Esophagus squamous epithelium (tissue), 5 donors: Measurements from ENCODE around the gene GULP1. TPM values are rescaled to one million over a fixed set of nuclear protein-coding genes. Genes with fewer than 3 reads are reported as not detected.
"Not testable (repeated sequence)": the region's sequence is repeated elsewhere in the genome, so short reads cannot be mapped to it uniquely, and the experiment has no call there.

Source experiments
- DNase-seq: peaks from one replicate; lab custom pipeline; 2025; lab: John Stamatoyannopoulos, UW
- H3K27ac ChIP-seq, 4 donors: fragments of 200-600 bp; sonication (generic); one replicate each; pipeline ENCODE4 v1.5.1; 2016 to 2019; ENCODE audit warnings: mild to moderate bottlenecking in 1 of 4
- H3K27me3 ChIP-seq, 4 donors: fragments of 200-600 bp; sonication (generic); 1 replicate in 3 of 4; 2 replicates in 1 of 4; pipeline versions ENCODE4 v1.5.1 to v1.6.0; 2017 to 2021; ENCODE audit warnings: antibody characterized with exemption in 1 of 4
- H3K36me3 ChIP-seq, 3 donors: fragments of 200-600 bp; sonication (generic); one replicate each; pipeline ENCODE4 v1.5.1; 2016 to 2019
- H3K4me1 ChIP-seq, 3 donors: fragments of 200-600 bp; sonication (generic); one replicate each; pipeline ENCODE4 v1.5.1; 2017 to 2019
- H3K4me3 ChIP-seq, 4 donors: fragments of 200-600 bp; sonication (generic); 1 replicate in 3 of 4; 2 replicates in 1 of 4; pipeline ENCODE4 v1.5.1; 2016 to 2019; ENCODE audit warnings: mild to moderate bottlenecking in 2 of 4, moderate library complexity in 1 of 4
- H3K9me3 ChIP-seq, 3 donors: fragments of 200-600 bp; sonication (generic); one replicate each; pipeline ENCODE4 v1.5.1; 2016 to 2019
- POLR2A ChIP-seq, 4 donors: fragments of 450-650 bp; IDR thresholded peaks; one replicate each; pipeline ENCODE4 v1.6.1; 2017; ENCODE audit warnings: antibody characterized with exemption in 4 of 4, mild to moderate bottlenecking in 4 of 4, moderate library complexity in 3 of 4
- WGBS, 2 donors: methylation state at CpG; one replicate each; pipeline ENCODE4 v1.1.5; 2018; 5-methylcytosine and 5-hydroxymethylcytosine counted together
- intact Hi-C: fragments of 100-400 bp; cut with DNase I; formaldehyde crosslinking; loops from one replicate; pipeline ENCODE4 v1.15.0; 2022
- total RNA-seq, 4 donors: library from RNA; depleted of rRNA; stranded (reverse); fragments of >200 nt; gene quantifications; one replicate each; pipeline ENCODE4 v1.1.0, GENCODE V29; 2016
- TF ChIP-seq, protein P1 (sequence below), 6 experiments: fragments of 450-650 bp in 4 of 6; fragments of 200-600 bp in 2 of 6; sonication (generic) in 2 of 6; IDR thresholded peaks; one replicate each; pipeline ENCODE4 v1.5.1; 2016 to 2019; ENCODE audit warnings: antibody characterized with exemption in 6 of 6, mild to moderate bottlenecking in 4 of 6, moderate library complexity in 4 of 6
- donor health status: DM: yes; HTN: yes; CAD: no.

GULP1 gene
- total RNA-seq, 4 donors from 2014 or later = 10.4 to 39.3 (median 24.2) TPM

DNA sequence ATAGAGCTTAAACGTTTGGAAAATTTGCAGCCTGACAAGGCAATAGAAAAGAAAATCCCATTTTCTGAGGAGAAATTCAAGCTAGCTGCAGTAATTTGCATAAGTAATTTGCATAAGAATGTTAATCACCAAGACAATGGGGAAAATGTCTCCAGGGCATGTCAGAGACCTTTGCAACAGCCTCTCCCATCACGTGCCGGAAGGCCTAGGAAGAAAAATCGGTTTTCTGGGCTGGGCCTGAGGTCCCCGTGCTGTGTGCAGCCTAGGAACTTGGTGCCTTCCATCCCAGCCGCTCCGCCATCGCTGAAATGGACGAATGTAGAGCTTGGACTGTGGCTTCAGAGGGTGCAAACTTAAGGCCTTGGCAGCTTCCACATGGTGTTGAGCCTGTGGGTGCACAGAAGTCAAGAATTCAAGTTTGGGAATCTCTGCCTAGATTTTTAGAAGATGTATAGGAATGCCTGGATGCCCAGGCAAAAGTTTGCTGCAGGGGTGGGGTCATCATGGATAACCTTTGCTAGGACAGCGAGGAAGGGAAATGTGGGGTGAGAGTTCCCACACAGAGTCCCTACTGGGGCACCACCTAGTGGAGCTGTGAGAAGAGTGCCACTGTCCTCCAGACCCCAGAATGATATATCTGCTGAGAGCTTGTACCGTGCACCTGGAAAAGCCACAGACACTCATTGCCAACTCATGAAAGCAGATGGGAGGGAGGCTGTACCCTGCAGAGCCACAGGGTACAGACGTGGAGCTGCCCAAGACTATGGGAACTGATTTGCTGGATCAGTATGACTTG lies 164.6 kb downstream of the GULP1 start:
- no peak overlapping the region for H3K4me3 ChIP-seq
- 81 to 82% methylated on average over 8 to 9 of the region's 12 CpGs for WGBS, 2 donors
- peaks cover 0 to 4% (median 0%) of the 10 kb centered on the region in 3 donors for H3K9me3 ChIP-seq
- intact Hi-C loops = no loop called here
- H3K36me3 ChIP-seq = no peaks in the 10 kb centered on the region
- no peak for DNase-seq
- TF ChIP-seq, protein P1, sequence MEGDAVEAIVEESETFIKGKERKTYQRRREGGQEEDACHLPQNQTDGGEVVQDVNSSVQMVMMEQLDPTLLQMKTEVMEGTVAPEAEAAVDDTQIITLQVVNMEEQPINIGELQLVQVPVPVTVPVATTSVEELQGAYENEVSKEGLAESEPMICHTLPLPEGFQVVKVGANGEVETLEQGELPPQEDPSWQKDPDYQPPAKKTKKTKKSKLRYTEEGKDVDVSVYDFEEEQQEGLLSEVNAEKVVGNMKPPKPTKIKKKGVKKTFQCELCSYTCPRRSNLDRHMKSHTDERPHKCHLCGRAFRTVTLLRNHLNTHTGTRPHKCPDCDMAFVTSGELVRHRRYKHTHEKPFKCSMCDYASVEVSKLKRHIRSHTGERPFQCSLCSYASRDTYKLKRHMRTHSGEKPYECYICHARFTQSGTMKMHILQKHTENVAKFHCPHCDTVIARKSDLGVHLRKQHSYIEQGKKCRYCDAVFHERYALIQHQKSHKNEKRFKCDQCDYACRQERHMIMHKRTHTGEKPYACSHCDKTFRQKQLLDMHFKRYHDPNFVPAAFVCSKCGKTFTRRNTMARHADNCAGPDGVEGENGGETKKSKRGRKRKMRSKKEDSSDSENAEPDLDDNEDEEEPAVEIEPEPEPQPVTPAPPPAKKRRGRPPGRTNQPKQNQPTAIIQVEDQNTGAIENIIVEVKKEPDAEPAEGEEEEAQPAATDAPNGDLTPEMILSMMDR (IDR thresholded peaks at IDR 0.05) = no peak
- no peaks in the 10 kb centered on the region for H3K27me3 ChIP-seq
- H3K4me1 ChIP-seq = peaks cover 0 to 7% (median 0%) of the 10 kb centered on the region in 3 donors
- H3K27ac ChIP-seq = no peak overlapping the region

- no peak for TF ChIP-seq POLR2A (IDR thresholded peaks at IDR 0.05)
- TF ChIP-seq, protein P1 (IDR thresholded peaks at IDR 0.05) = no peak
- intact Hi-C loops = no loop called here
- 75 to 93% methylated on average over 2 of the region's 2 CpGs for WGBS, 2 donors
These were observed 167.4 kb downstream of the GULP1 start for GRCh38 chr2:188459061-188459460.

DNA sequence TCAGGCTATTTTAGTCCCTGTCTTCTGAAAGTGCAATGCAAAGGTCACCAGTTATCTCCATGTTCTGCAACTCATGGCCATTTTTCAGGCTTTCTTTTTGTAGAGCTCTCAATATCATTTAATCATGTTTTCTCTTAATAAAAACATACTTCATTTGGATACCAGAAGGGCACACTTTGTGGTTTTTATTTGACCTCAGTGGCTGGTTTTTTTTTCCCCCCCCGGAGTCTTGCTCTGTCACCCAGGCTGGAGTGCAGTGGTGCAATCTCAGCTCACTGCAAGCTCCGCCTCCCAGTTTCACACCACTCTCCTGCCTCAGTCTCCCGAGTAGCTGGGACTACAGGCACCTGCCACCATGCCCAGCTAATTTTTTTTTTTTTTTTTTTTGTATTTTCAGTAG lies 174.4 kb downstream of the GULP1 start:
- H3K27me3 ChIP-seq, H3K4me1 ChIP-seq, H3K9me3 ChIP-seq, H3K4me3 ChIP-seq, DNase-seq, H3K36me3 ChIP-seq, H3K27ac ChIP-seq, intact Hi-C loops: not testable (repeated sequence)
- WGBS, 2 donors = 69 to 82% methylated on average over 3 of the region's 3 CpGs

More at GRCh38 chr2:188459061-188459460, 167.4 kb downstream of the GULP1 start:
- Histone ChIP-seq H3K4me1 (no peaks in the 10 kb centered on the region), H3K27me3 (no peaks in the 10 kb centered on the region), H3K4me3 (no peak overlapping the region), H3K36me3 (no peaks in the 10 kb centered on the region), H3K27ac (no peak overlapping the region), H3K9me3 (peaks cover 0 to 4% (median 0%) of the 10 kb centered on the region in 3 donors)
- DNase-seq = no peak

DNA sequence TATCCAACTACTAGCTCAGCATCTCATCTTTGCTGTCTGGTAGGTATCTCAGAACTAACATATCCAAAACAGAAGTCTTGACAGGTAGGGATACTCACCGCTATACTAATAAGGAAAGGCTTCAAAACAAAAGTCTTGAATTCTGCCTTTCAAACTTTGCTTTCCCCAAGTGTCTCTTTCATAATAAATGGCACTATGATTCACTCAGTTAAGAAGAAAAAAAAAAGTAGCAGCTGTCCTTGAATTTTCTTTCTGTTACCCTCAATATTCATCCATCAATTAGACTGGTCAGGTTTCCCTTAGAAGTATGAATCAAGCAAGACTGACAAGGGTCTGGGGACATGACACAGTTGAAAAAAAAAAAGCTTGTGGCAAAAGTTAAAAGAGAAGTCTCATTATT lies 175.1 kb downstream of the GULP1 start:
- Histone ChIP-seq H3K27ac (no peak overlapping the region), H3K36me3 (no peaks in the 10 kb centered on the region), H3K9me3 (peaks cover 0 to 8% (median 0%) of the 10 kb centered on the region in 3 donors), H3K4me1 (no peaks in the 10 kb centered on the region), H3K27me3 (no peaks in the 10 kb centered on the region), H3K4me3 (no peak overlapping the region)
- 86 to 91% methylated on average over 1 of the region's 1 CpG for WGBS, 2 donors
- intact Hi-C loops = no loop called here
- no peak for DNase-seq
- TF ChIP-seq POLR2A (IDR thresholded peaks at IDR 0.05) = no peak
- TF ChIP-seq, protein P1 (IDR thresholded peaks at IDR 0.05) = no peak

GRCh38 chr2:188471166-188471565 lies 179.5 kb downstream of the GULP1 start:
- intact Hi-C loops = no loop called here
- WGBS, 2 donors = 80 to 83% methylated on average over 4 of the region's 4 CpGs
- TF ChIP-seq POLR2A (IDR thresholded peaks at IDR 0.05) = no peak
- TF ChIP-seq, protein P1 (IDR thresholded peaks at IDR 0.05) = no peak
- H3K4me1 ChIP-seq = no peaks in the 10 kb centered on the region
- no peak overlapping the region for H3K4me3 ChIP-seq
- no peak for DNase-seq
- no peaks in the 10 kb centered on the region for H3K36me3 ChIP-seq
- no peak overlapping the region for H3K27ac ChIP-seq
- peaks cover 0 to 8% (median 0%) of the 10 kb centered on the region in 3 donors for H3K9me3 ChIP-seq
- no peaks in the 10 kb centered on the region for H3K27me3 ChIP-seq
